HG02970 (cell line): Measurements from ENCODE around the gene AFF1.
"Not testable (repeated sequence)": the region's sequence is repeated elsewhere in the genome, so short reads cannot be mapped to it uniquely, and the experiment has no call there.

ENCODE experiments used
- ATAC-seq: cut with Tn5 transposase; IDR thresholded peaks from one replicate; pipeline ENCODE4 v1.9.1; 2021; ENCODE audit warnings: mild to moderate bottlenecking, moderate library complexity, moderate number of reproducible peaks; ENCODE audit not compliant: unreplicated experiment, low FRiP score

The AFF1 gene

GRCh38 chr4:87030755-87031441 is 96.1 kb downstream of the AFF1 start:
- ATAC-seq = no peak

DNA sequence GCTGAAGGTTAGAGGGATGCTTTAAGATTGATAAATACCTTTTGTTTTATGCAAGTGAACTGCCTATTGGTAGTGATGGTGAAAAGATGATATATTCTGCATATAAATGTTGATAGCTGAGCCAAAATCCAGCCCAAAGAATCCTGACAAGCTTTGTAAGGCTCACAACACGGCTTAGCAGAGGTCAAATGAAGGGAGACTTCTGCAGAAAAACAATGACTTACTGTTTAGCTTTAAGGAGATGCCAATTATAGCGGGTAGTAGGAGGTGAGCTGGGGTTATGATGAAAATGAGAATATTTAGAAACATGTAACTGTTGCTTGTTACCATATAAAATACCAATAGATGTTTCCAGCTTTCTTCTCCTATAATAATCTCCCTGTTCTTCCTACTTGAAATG is 97.1 kb downstream of the AFF1 start:
- ATAC-seq = no peak

- no peak for ATAC-seq
Measured at GRCh38 chr4:87032884-87033533, 98.2 kb downstream of the AFF1 start.

GRCh38 chr4:87033902-87034301 is 99.1 kb downstream of the AFF1 start:
- ATAC-seq = no peak

DNA sequence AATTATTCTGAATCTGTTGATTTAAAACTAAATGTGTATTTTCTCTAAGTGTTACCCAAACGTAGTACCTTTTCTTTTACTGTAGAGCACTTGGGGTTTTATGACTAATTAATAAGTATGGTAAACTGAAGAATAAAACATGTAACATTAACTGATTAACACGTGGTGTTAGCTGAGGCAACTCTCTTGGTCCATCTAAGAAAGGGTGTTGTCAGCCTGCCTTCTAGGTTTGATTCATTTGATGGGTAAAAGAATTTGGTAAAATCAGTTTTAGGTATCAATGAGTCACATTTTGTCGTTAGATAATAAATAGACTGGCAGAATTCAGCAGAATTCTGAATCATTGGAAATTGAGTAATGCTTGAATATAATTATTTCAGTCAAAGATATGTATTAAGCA is 99.7 kb downstream of the AFF1 start:
- ATAC-seq = no peak

DNA sequence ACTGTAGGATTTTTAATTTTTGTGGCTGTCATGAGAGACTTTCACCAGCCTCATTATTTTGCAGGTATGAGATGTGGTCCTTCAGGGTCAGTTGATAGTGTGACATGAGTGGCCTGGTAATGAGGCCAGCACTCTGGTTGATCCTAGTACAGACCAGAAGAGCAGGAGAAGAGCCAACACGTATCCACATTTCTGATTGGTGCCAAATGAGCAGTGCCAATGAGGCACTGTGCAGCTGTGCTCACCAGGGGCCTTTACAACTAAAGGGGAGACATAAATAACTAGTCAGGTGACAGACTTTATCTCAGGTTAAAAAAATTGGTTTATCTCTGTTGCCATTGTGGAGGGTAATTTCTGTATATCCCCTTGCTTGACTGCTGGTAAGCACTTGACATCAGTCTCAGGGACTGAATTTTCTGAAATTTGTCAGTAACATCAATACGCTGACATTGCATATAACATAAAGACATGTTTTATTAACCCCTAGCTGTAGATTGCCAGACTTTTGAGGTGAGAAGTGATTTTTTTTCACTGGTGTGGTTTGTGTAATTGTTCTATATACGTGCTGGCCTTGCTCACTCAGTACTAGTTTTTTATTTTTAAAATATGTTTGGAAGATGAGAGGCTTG is 101.2 kb downstream of the AFF1 start:
- no peak for ATAC-seq

DNA sequence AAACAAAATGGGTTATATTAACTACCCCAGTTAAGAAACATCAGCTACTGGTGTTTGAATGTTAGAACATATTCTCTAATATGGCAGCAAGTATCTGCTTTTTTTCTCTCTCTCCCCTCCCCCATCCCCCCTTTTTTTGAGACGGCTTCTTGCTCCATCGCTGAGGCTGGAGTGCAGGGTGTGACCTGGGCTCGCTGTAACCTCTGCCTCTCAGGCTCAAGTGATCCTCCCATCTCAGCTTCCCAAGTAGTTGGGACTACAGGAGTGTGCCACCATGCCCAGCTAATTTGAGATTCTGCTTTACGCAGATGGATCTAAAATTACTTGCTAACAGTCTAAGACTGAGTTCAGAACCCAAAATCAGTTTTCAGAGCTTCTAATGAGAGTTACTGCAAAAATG is 101.9 kb downstream of the AFF1 start:
- ATAC-seq = no peak

DNA sequence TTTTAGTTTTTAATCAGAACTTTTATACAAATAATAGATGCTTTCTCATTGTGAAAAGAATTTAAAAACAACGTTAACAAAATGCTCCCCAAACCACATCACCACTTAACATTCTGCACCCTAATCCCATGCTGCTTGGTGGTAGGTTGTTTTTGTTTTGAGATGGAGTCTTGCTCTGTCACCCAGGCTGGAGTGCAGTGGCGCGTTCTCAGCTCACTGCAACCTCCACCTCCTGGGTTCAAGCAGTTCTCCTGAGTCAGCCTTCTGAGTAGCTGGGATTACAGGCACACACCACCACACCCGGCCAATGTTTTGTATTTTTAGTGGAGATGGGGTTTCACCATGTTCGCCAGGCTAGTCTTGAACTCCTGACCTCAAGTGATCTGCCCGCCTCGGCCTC is 102.4 kb downstream of the AFF1 start:
- not testable (repeated sequence) for ATAC-seq

- ATAC-seq = no peak
Measured at GRCh38 chr4:87037671-87038334, 103.0 kb downstream of the AFF1 start.

DNA sequence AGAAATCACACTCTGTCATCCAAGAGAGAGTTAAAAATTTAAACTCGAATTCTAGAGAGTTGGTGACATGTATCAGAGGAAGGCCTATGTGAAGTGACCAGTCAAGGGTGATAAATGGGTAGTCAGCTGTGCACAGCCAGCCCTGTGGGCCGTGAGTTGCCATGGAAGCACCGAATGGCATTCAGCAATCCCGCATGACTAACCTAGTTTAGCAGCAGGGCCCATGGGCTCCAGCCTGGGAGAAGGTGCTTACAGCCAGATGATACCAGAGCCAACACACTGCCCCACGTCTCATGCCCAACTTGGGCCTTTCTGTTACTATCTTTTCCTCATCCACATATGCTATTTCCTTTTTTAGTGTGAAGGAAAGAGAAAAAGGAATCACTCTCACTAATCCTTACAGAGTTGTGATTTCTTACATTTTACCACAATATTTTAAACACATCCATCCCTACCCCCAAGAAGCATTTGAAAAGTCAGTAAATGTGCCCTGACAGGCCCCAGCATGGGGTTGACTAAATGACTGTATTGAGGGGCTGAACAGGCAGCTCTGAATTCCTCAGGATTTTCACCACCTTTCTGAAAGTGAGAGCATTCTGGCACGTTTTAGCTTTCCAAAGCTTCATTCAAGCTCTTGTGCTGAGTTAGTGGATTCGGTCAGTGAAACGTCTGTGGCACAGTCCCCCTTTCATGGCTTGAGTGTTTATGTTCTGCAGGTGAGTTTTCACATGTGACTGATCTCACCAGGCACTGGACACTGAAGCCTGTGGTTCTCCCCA is 104.2 kb downstream of the AFF1 start:
- ATAC-seq = no peak

DNA sequence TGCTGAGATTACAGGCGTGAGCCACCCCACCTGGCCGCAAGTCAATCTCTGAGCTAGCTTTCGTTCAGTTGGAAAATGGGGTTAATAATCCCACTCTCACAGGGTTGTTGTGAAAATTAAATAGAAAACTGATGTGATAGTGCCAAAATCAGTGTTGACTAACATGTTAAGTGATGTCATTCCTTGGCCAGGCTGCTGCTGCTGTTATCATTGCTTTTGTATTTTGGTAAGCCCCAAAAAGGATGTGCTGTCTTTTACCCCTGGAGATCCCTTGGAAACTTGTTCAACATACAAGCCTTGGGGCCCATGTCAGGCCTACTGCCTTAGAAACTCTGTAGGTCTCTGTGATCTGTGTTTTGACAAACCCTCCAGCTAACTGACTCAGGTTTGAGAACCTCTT is 106.3 kb downstream of the AFF1 start:
- ATAC-seq = no peak

GRCh38 chr4:87042221-87042620 is 107.4 kb downstream of the AFF1 start:
- ATAC-seq = no peak

- ATAC-seq = no peak
Measured at GRCh38 chr4:87042986-87043820, 108.4 kb downstream of the AFF1 start.

DNA sequence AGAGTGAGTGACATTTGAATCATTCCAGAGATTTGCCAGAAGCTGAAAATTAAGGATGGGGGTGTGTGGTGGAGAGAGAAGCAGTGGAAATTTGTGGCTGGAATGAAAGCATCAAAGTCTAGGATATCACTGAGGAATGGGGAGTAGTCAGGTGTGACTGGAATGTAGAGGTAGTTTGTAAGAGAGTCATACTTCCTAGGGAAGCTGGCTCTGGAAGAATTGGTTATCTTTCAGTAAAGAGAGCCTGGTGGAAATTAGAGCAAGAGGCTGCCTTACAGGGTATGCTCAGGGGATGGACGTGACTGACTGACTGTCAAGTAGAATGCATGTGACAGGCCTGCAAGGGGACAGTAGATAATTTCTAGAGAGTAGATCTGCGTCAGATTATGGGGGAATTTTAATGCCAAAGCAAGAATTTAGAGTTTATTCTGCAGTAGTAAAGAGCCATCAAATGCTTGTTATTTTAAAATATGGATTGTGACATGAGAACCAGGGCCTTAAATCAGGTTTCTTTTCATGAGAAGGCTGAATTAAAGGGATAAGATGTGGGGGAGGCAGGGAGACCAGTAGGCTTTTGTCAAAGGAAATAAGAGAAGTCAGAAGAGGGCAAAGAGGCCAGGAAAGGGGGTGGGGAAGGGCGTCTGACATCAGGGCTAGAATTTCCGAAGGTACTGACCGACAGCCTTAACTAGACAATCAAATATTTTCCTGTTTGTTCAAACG is 109.9 kb downstream of the AFF1 start:
- ATAC-seq = no peak

DNA sequence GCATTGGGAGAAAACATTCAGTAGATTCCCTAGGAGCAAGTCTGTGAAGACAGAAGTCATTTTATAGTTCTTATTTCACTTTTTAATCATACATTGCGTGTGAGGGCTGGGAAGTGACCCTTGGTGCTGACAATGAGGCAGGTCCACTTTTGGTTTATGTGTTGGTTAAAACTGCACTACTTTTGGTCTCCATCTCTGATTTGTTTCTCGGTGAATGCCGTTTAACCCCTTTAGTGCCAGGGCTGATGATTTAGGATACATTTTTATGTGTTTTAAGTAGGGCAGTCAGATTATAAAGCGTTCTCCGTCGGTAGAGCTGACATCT is 110.4 kb downstream of the AFF1 start:
- no peak for ATAC-seq

GRCh38 chr4:87045659-87046058 is 110.8 kb downstream of the AFF1 start:
- no peak for ATAC-seq

DNA sequence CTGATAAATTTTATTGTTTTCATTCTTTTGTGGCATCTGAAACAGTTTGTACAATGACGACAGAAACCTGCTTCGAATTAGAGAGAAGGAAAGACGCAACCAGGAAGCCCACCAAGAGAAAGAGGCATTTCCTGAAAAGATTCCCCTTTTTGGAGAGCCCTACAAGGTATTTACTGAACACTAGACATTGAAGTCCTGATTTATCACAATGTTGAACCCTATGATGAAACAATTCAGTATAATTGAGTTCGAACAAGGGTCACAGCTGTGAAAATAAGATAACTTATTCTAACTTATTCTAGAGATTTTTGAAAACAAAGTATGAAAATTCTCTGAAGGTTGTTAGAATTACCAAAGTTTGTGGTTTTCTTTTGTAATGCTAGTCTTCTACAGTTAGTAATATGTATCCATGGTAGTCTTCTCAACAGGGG is 111.3 kb downstream of the AFF1 start:
- no peak for ATAC-seq

- no peak for ATAC-seq
Measured at GRCh38 chr4:87047281-87047798, 112.5 kb downstream of the AFF1 start.

DNA sequence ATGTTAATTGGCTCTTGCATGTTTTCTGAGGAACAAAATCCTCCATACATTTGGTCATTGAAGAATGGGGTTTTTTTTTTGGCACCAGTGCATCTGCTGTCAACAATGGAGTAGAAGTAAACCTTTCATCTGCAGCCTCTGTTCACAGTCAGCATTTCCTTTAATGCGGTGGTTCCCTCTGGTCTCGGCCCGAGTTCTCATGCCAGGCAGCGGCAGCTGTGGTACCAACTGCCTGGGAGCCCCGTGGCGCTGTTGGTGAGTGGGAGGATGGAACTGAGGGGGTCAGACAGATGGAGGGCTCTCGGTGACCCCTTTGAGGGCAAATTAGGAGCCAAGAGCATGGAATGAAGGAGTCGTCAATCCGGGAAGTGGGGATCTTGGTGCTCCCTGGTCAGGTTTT is 114.7 kb downstream of the AFF1 start:
- ATAC-seq = no peak
